HG03103 (cell line): ENCODE results near the gene MAPK10.
A peak's percentile ranks its signal among the peaks of the same experiment; 100 is the strongest.
"Not testable (repeated sequence)": the region's sequence is repeated elsewhere in the genome, so short reads cannot be mapped to it uniquely, and the experiment has no call there.

Experiments used
- ATAC-seq: cut with Tn5 transposase; IDR thresholded peaks from one replicate; pipeline ENCODE4 v1.9.1; 2021; ENCODE audit warnings: low read depth; ENCODE audit not compliant: unreplicated experiment

MAPK10 gene

DNA sequence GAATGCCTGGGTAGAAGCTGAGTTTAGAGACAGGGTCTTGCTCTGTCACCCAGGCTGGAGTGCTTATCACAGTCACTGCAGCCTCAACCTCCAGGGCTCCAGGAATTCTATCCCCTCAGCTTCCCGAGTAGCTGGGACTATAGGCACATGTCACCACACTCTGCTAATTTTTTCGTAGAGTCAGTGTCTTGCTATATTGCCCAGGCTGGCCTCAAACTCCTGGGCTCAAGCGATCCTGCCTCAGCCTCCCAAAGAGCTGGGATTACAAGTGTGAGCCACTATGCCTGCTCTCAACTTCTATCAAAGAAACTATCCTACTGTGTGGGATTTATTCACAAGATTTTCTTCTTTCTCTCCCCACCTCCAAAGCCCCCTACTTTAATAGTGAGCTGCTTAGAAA lies 15.7 kb downstream of the MAPK10 start:
- no peak for ATAC-seq

DNA sequence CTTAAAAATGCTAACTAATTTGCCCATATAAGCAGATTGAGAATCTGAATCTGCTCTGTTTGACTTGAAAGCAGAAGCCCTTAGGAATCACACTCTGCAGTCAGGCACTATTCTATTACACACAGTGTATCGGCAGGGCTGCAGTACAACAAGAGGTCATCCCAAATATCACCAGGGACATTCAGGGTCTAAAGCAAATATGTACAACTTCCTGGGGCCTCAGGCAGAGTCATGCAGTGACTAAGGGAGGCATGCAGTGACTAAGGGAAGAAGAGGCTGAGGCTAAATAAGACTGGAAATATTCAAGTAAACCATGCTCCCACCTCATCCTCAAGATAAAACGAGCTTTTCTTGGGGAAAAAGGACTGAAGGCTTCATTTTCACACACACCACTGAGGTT lies 20.9 kb downstream of the MAPK10 start:
- no peak for ATAC-seq

DNA sequence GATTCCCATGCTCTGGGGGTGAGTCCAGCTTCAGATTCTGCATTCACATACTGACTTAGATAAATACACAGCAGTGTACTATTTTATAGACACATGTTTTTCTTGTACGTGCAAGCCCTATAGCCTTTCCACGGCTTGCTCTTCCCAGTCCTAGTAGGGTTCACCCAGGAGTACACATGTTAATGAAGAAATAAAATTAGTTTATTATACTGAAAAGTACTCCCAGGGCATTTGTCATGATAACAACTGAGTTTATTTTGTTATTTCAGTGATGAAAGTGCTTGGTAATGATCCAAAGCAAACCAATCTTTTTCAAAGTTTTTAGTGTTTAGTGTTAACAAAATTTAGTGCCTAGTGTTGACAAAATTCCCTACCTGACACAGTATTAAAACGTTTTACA lies 21.3 kb downstream of the MAPK10 start:
- ATAC-seq: no peak

DNA sequence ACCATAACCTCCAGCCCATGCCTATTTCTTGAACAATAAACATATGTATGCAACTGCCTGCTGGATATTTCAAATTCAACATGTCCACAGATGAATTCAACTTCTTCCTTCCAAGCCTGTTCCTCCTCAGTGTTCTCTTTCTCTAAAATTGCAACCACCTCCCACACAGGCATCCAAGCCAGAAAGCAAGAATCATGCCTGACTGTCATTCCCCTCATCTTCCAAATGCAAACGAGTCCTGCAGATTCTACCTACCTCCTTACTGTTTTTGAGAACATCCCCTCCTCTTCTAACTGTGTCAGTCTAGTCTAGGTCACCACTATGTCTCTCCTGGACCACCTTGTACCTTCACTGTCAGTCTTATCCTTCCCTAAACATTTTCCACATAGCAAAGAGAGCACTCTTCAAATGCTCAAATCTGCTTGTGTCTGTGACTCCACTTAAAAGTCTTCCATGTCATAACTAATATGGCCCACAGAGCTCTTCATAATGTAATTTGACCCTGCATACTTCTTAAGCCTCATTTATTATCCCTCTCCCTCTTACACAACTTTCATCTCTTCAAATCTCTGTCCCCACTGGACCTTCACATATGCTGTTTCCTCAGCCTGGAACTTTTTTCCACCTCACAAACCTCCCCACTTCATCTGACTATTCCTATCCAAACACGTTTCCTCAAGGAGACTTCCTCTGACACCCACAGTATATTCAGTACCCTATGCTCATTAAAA lies 25.7 kb downstream of the MAPK10 start:
- ATAC-seq: no peak

DNA sequence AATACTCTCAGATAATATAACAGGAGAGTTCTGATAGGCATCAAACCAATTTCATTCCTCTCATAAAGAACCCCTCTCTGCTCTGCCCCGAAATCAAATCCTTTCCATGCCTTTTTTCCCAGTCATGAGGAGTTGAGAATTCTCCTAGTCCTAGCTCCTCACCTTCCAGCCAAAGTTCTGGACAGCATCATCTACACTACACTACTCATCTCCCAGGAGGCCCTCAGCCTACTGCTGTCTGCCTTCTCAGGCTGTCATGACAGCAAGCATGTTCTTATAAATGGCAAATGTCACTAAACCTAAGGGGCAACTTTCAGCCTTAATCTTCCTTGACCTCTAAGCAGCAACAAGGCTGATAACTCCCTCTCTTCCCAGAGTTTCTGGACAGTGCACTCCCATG lies 26.6 kb downstream of the MAPK10 start:
- no peak for ATAC-seq

DNA sequence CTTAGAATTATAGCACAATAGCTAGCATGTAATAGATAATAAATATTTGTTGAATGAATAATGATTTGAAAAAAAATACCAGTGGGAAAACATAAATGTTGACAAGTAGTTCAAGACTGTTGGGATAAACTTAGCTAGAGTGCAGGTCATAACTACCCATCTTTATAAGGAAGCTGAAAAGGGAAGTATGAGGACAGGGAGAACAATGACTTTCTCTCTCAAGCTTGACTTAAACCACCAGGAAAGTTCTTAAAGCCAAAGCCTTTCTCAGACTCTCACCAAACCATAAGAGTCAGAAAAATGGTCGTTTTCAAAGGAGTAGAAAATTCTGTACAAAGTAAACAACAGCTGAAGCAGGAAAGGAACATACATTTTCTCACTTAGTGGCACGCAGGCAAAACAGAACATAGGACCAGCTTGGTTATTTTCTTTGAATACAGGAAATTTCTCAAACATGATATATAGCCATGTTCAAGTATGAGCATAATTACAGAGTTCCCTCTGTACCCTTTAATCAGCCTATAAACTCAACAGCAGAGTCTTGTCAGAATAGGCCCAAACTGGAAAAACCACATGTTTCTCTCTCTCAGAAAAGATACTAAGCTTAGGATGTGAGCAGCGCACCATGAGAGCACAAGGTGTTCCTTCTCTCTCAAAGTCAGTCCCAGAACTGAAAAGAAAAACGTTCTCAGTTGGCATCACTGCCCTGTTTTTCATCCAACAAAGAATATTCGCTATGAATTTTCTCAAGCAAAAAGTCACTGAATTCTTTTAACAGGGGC lies 28.7 kb downstream of the MAPK10 start:
- ATAC-seq: no peak

DNA sequence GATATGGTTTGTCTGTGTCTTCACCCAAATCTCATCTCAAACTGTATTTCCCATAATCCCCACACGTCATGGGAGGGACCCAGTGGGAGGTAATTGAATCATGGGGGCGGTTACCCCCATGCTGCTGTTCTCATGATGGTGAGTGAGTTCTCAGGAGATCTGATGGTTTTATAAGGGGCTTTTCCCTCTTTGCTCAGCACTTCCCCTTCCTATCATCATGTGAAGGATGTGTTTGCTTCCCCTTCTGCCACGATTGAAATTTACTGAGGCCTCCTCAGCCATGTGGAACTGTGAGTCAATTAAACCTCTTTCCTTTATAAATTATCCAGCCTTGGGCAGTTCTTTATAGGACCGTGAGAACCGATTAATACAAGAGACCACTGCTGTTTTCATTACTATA lies 29.4 kb downstream of the MAPK10 start:
- ATAC-seq: not testable (repeated sequence)

DNA sequence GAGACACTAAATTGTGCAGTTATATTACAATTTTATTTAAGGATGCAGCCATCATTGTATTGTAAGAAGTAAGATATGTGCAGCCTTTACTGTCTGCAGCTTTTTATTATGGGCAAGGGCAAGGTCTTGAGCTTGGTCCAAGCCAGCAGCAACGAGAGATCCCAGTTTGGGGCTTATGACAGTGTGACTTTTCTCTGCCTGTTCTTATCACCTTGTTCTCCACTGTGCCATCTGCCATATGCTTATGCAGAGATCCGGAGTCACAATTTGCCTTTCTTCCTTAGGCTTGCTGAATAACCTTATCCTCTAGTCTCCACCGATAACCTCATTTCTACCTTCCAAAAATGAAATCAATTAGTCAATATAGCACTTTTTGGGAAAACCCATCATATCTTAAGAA lies 30.4 kb downstream of the MAPK10 start:
- no peak for ATAC-seq

DNA sequence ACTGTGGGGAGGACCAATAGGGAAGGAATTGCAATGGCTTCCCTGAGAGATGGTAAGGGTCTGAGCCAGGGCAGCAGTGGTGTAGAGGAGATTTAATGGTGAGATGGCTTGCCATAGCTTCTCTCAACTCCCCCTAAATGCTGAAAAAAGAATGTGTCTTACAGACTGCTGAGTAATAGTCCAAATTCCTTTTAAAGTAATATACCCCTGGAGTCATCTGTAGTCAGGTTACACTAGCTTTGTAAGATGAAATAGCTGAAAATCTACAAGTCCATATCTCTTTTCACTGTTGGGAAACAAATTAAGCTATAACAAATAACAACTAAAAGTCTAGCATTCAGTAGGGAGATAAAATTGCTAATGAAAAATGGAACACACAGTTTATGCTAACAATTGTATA lies 33.5 kb downstream of the MAPK10 start:
- no peak for ATAC-seq

DNA sequence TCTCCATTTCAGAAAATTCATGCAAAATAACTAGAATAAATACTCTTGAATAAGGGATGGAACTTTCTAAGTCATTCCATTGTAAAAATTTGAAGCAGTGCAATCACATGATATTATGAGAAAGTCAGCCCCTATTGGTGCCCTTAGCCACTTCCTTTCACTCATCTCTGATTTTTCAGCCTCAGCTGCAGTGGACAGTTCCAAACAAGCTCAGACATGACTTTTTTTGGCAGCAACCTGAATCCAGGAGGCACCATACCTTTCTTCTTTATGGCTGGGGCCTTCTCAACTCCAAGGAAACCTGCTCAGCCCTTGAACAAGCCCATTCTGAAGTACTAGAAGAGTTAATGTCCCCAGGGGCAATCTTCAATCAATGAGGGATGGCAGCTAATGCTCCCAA lies 40.5 kb downstream of the MAPK10 start:
- no peak for ATAC-seq

DNA sequence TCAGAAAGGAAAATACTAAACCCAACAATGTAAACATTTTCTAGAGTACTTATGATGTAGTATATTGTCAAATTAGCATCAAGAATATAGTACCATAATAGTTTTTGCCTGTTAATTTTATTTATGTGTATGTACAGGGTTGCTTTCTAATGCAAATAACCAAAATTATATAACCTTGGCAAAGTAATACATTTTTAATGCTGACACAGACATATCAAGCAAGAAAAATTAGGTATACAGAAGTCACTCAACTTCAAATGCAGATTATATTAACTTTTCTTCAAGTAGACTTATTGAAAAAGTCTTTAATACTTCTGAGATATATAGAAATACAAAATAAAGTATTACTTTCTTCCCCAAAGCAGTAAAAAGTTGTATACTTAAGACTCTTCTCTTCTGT lies 44.3 kb downstream of the MAPK10 start:
- ATAC-seq: no peak

DNA sequence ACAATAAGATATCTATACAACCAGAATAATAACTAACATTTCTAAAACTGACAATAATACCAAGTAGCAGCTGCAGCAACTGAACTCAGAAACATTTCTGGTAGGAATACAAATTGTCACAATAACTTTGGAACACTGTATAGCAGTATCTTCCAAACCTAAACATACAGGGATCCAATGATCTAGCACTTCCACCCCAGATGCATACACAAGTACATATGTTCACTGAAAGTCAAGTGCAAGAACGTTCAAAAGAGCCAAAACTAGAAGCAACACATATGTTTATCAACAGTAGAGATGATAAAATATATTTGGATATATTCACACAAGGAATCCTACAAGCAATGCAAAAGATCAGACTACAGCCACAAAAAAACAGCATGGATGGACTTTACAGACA lies 46.2 kb downstream of the MAPK10 start:
- no peak for ATAC-seq

DNA sequence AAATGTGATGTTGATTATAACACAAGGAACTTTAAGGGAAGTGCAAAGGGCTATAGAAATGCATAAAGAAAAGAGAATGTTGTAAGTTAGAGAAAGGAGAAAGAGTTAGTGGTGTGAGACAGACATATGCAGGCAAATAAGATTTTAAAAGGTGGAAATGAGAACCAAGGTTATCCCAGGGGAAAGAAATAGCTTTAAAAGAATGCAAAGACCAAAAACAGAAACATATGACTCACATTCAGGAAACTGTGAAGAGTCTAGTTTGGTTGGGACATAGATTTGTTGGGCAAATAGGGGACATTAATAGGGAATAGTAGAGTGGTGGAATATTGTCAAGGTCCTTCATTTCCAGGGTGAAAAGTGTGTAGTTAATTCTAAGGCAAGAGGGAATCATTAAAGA lies 52.4 kb downstream of the MAPK10 start:
- no peak for ATAC-seq

DNA sequence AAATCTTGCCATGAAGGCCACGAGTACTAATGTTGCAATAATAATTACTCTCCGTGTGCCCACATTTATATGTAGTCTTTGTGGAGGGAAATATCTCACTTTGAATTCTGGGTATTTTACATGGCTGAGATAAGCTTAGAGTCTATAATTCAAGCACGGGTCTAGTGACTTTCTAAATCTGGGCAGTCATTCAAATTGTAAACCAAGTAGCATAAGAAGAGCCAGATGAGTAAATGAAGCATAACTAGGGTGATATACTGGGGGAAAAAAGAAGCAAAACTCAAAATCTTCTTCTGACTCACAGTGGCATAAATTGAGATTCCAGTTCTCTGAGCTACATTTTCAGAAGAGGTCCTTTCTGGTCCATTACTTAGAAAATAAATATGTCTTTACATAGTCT lies 53.0 kb downstream of the MAPK10 start:
- ATAC-seq: no peak

DNA sequence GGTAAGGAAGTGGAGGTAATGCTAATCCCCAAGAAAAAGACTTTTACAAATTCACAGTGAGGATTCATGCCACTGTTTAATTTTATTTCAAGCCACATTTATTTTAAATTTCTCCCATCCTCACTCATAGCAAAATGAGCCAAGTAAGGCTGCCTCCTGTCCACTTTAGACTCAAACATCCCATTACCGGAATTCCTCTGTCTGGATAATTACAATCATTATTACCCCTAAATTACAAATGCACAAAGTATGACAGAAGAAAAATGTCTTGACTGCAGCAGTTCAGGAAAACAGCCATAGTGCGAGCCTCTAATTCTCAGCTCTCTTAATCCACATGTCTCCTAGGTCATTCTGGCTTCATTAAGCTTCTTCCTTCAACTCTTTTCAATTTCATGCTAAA lies 57.0 kb downstream of the MAPK10 start:
- no peak for ATAC-seq

DNA sequence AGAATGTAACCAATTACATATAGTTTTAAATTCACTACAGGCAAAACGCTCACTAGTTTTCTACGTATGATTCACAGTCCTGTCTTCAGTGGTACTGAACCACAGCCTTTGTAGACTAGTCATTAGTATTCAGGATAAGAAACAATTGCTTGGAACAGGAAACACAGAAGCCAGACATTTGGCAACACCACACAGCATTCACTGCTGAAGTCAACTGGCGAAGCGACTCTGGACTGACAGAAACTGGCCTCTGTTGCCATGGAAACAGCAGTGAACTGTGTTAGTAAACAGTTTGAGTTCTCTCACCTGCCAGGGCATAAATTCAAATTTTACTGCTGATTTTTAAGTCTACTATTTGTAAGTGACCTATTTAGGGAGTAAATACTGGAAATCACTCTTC lies 57.6 kb downstream of the MAPK10 start:
- ATAC-seq: peak; percentile 68

DNA sequence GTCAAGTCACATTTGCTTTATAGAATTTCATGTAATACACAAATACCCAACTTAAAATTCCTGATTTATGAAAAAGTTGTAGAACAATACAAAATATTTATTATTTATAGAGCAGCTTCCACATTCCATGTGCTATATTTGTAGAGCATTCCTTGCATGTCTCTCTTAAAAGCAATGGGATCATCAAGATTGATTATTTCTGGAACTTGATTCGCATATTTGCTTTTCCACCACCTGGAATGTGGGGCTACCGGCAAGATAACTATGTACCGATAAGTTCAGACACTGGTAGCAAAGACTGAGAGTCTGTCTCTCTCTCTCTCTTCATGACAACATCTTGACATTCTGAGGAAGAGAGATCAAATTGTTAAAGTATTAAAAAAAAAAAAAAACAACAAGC lies 59.3 kb downstream of the MAPK10 start:
- no peak for ATAC-seq

DNA sequence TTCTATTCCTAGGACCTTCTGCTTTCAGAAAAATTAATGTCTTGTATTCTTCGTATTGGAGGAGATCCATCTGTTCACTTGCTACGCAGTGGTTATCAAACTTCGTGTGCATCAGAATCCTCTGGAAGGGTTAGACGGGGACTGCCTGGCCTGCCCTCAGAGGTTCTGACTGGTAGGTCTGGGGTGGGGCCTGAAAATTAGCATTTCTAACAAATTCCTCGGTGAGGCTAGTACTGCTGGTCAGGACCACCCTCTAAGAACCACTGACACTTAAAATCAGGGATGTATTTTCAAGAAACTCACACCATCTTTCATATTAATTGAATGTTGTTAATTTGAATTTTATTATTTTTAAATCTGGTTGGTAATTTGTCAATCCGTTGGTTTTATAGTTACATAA lies 63.0 kb downstream of the MAPK10 start:
- ATAC-seq: no peak

DNA sequence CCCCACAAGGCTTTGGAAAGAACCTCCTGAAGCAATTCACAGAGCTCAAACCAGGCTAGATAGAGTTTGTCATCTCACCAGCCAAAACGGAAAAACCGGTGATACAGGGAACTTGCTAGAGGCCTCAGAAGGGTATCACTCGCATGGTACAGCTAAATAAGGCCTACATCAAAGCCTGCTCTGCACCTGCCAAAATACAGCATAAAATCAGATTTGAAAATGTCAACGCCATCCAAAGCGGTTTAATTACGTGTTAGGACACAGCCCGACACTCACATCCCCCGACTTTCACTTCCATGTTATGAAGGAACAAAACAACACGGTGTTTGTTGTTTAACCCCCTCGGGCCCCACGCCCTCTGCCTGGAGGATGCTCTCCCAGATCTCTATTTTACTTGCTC lies 65.0 kb downstream of the MAPK10 start:
- ATAC-seq: no peak

DNA sequence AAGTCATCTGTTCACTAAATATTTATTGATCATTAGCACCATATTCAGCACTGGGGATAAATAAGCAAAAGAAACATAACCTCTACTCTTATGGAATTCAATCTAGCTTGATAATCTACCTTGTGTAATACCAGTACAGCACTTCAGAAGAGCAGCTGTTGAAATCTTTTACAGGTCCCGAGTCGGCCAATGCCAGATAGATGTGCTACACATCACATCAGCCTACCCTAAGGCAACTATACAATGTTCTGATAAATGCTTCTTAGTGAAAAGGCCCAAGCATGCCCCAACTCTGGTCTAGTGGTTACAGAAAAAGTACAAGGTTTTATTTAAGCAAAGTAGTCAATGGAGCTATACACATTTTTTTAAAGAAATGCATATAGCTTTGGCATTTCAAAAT lies 68.7 kb downstream of the MAPK10 start:
- ATAC-seq: no peak

DNA sequence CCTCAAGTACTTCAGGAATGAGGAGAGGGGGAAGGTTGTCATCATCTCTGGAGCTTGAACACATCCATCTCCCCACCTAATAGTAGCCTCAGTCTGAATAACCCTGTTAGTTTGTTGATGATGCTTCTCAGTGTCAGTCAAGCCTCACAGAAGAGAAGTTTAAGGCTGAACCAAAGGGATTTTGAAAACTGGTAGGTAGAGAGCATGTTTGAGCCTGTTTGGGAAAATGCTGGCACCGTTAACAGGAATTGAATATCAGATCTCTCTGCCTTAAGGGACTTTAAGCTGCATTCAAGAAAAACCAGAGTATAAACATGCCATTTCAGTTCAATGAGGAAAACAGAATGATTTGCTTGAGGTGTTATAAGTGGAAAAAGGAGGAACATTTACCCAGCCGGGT lies 73.1 kb downstream of the MAPK10 start:
- no peak for ATAC-seq

DNA sequence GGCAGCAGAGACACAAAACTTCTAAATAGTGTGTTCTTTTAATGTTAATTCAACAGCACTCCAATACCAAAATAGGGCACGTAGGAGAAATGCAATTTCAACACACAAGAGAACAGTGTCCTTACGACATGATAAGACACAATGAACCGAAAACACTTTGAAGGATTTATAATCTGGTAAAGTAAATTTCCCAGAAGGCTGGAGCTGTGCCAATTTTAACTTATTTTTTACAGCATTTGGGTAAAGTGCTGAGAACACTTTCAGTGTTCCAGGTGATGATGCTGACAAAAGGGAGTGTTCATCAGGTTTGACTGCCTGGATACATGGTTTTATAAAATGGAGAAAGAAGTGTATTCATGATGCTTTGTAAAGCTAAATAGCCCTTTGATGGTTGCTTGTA lies 76.5 kb downstream of the MAPK10 start:
- no peak for ATAC-seq
